ENCODE results near the gene PLSCR4. TPM values are rescaled to one million over a fixed set of nuclear protein-coding genes. Genes with fewer than 3 reads are reported as not detected.

PLSCR4 gene
- total RNA-seq, 1 donor: 46.3 TPM

DNA sequence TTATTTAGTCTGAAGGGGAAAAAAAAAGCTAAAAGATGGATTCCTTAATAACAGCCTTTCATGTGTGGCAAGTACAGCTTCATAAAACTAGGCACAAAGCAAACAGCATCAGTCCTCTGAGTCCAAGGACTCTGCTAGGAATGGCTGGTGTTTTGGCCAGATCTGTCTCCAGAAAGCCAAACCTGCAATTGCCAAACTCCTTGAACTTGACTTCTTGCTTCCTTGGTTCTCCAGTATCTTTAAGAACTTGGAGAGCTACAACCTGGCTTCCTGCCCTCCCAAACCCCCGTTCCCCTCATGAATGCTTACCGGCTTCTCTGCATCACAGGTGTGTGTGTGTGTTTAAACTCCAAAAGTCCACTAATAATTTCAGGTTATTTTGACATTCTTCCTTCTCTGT, 88.3 kb downstream of the PLSCR4 start:
- no peak for TF ChIP-seq CTCF (IDR thresholded peaks at IDR 0.05; ENCODE audit: insufficient read depth, low read length)
- peak; percentile 58 for DNase-seq (ENCODE audit: low read depth)
- H3K4me3 ChIP-seq (ENCODE audit: low read depth, low read length): peak overlapping the region; percentile 9

DNA sequence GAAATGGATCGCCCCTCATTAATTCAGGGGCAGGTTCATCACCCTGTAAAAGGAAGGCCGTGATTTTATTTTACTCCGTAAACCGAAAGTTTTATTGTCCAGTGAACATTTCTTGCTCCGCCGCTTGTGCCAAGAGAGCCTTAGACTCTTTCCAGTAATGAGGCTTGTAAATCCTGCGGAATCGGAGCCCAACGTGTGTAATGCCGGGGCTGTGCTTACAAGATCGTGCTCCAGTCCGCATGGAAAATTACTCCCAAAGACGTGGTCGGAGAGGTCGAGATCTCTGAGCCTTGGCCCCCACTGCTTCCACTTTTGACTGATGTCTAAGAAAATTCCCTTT, 89.3 kb downstream of the PLSCR4 start:
- no peak for TF ChIP-seq CTCF (IDR thresholded peaks at IDR 0.05; ENCODE audit: insufficient read depth, low read length)
- peak; percentile 78 for DNase-seq (ENCODE audit: low read depth)
- H3K4me3 ChIP-seq (ENCODE audit: low read depth, low read length): peak overlapping the region; percentile 96

DNA sequence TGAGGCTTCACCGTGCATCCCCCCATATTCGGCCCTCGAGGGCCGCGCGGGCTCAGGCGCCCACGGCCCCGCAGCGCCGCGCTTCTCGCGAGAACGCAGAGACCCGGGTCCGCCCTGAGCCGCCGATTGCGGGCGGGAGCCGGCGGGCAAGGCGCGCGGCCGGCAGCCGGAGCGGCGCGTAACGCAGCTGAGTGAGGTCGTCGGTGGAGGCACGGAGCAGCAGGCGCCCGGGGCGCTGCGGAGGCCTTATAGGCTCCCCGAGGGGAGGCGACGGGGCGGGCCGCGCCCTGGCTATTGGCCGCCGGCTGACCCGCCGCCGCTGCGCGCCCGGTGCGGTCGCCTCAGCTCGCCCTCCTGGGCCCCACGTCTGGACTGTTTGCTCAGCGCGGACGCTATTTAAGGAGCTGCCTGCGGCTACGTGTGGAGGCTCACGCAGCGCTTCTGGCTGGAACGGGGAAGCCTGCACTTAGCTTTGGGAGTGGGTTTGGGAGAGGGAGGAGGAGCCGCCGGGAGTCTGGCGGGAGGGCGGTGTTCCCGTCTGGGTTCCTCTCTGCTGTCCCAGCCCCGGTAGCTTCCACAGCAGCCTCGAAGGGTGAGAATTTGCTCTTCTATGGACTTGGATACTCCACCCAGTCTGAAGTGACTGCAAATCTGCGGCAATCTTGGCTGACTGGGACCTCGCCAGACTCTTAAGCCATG, 89.8 kb downstream of the PLSCR4 start, which contains the start of gene PLOD2:
Gene PLOD2, minus strand, starts transcription at position 221 of the 699 bp plus-strand sequence. Its CDS starts 195 bp downstream, at position 26.
- peak; percentile 89 for DNase-seq (ENCODE audit: low read depth)
- TF ChIP-seq CTCF (IDR thresholded peaks at IDR 0.05; ENCODE audit: insufficient read depth, low read length): no peak
- H3K4me3 ChIP-seq (ENCODE audit: low read depth, low read length): peak within 1 kb of the TSS; percentile 96

- TF ChIP-seq CTCF (IDR thresholded peaks at IDR 0.05; ENCODE audit: insufficient read depth, low read length): peak; percentile 80
- peak overlapping the region; percentile 96 for H3K4me3 ChIP-seq (ENCODE audit: low read depth, low read length)
- peak; percentile 84 for DNase-seq (ENCODE audit: low read depth)
These were observed 90.5 kb downstream of the PLSCR4 start for GRCh38 chr3:146160321-146160963.

DNA sequence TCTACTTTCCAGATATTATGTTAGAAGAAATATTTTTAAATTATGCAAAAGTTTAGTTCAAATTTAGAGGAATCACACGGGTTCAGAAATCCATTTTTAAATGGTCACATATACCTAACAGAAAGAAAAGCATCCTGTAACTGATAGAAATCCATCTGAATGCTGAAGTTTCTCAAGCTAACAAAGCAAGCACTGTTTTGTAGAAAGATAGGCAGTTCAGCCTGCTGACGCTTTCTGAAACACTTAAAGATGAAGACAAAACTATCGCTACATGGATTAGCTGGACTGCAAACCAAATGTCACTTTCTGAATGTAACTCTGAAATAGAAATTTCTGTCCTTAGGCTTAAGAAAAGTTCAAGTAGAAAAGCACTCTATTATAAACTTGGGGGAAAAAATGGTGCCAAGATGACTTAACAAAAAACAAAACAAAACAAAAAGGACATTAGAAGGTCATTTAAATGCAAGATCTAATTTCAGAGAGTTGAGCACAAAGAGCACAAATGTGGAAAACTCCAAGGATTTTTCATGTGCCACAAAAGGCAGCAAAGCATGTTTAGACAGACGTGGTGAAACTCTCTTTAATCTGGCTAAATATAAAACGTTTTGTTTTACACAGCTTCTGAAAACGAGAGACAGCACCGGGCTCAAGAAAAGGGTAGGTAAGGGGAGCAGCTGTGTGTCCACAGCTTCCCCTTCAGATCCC, 91.1 kb downstream of the PLSCR4 start:
- peak; percentile 40 for DNase-seq (ENCODE audit: low read depth)
- H3K4me3 ChIP-seq (ENCODE audit: low read depth, low read length): peak overlapping the region; percentile 96
- no peak for TF ChIP-seq CTCF (IDR thresholded peaks at IDR 0.05; ENCODE audit: insufficient read depth, low read length)

GRCh38 chr3:146159037-146159436, 91.9 kb downstream of the PLSCR4 start:
- peak; percentile 35 for DNase-seq (ENCODE audit: low read depth)
- peak overlapping the region; percentile 96 for H3K4me3 ChIP-seq (ENCODE audit: low read depth, low read length)
- TF ChIP-seq CTCF (IDR thresholded peaks at IDR 0.05; ENCODE audit: insufficient read depth, low read length): no peak

Measured in fibroblast of the aortic adventitia (primary cell).